ENCODE measurements around the gene KCTD6. TPM values are rescaled to one million over a fixed set of nuclear protein-coding genes. Genes with fewer than 3 reads are reported as not detected.

KCTD6 gene
- total RNA-seq, 3 donors from 2014 or later (not counting 1 experiment from before 2014, with no cell fraction given) = 4.5 to 12.9 (median 7.5) TPM

GRCh38 chr3:58535531-58536500 is 43.9 kb downstream of the KCTD6 start:
- no peaks in the 10 kb centered on the region for H3K27me3 ChIP-seq (ENCODE audit: control insufficient read depth, insufficient read depth, low read length)
- no peak overlapping the region for H3K4me3 ChIP-seq (ENCODE audit: low read length)
- H3K9me3 ChIP-seq (ENCODE audit: control insufficient read depth, insufficient read depth, low read length) = no peaks in the 10 kb centered on the region
- Mint-ChIP-seq H3K36me3 (no peaks in the 10 kb centered on the region), H3K27me3 (ENCODE audit: low read depth in 2 of 2) (peaks cover 0 to 6% of the 10 kb centered on the region in 2 donors), H3K4me1 (peaks cover 8 to 10% of the 10 kb centered on the region in 2 donors), H3K9me3 (no peaks in the 10 kb centered on the region), H3K27ac (no peak overlapping the region), H3K4me3 (no peak overlapping the region)
- intact Hi-C loops (cut with micrococcal nuclease) = no loop called here
- peaks cover 9% of the 10 kb centered on the region for H3K4me1 ChIP-seq (ENCODE audit: control insufficient read depth, insufficient read depth, low read length)
- ATAC-seq (no peak), DNase-seq (no peak)
- H3K36me3 ChIP-seq (ENCODE audit: control insufficient read depth, insufficient read depth, low read length) = no peaks in the 10 kb centered on the region
- no peak for TF ChIP-seq CTCF (IDR thresholded peaks at IDR 0.05)
- no peak overlapping the region for H3K27ac ChIP-seq (ENCODE audit: low read length)
- WGBS (ENCODE audit: insufficient coverage) = 57% methylated on average over 1 of the region's 2 CpGs

GRCh38 chr3:58536501-58537411 is 44.9 kb downstream of the KCTD6 start, which contains the start of gene ACOX2:
ACOX2 (minus strand) TSS chr3:58537190; CDS start chr3:58535106, 2,084 bp downstream.
- peaks cover 8 to 10% of the 10 kb centered on the region in 2 donors for H3K4me1 Mint-ChIP-seq
- no peak within 1 kb of the TSS for H3K27ac Mint-ChIP-seq
- H3K36me3 ChIP-seq (ENCODE audit: control insufficient read depth, insufficient read depth, low read length) = no peaks in the 10 kb centered on the region
- no peak for DNase-seq
- intact Hi-C loops (cut with micrococcal nuclease) = no loop called here
- no peaks in the 10 kb centered on the region for H3K9me3 Mint-ChIP-seq
- no peak for TF ChIP-seq CTCF (IDR thresholded peaks at IDR 0.05)
- no peaks in the 10 kb centered on the region for H3K36me3 Mint-ChIP-seq
- ATAC-seq = no peak
- 81% methylated on average over 13 of the region's 13 CpGs for WGBS (ENCODE audit: insufficient coverage)
- H3K9me3 ChIP-seq (ENCODE audit: control insufficient read depth, insufficient read depth, low read length) = no peaks in the 10 kb centered on the region
- no peak within 1 kb of the TSS for H3K4me3 ChIP-seq (ENCODE audit: low read length)
- no peak within 1 kb of the TSS for H3K4me3 Mint-ChIP-seq
- no peak within 1 kb of the TSS for H3K27ac ChIP-seq (ENCODE audit: low read length)
- peaks cover 9% of the 10 kb centered on the region for H3K4me1 ChIP-seq (ENCODE audit: control insufficient read depth, insufficient read depth, low read length)
- no peaks in the 10 kb centered on the region for H3K27me3 ChIP-seq (ENCODE audit: control insufficient read depth, insufficient read depth, low read length)
- H3K27me3 Mint-ChIP-seq (ENCODE audit: low read depth in 2 of 2) = peaks cover 0 to 6% of the 10 kb centered on the region in 2 donors

GRCh38 chr3:58537412-58538301 is 45.8 kb downstream of the KCTD6 start:
- Mint-ChIP-seq H3K9me3 (no peaks in the 10 kb centered on the region), H3K4me1 (peaks cover 5 to 7% of the 10 kb centered on the region in 2 donors), H3K4me3 (no peak overlapping the region), H3K36me3 (no peaks in the 10 kb centered on the region), H3K27me3 (ENCODE audit: low read depth in 2 of 2) (peaks cover 0 to 4% of the 10 kb centered on the region in 2 donors), H3K27ac (no peak overlapping the region)
- 88% methylated on average over 2 of the region's 4 CpGs for WGBS (ENCODE audit: insufficient coverage)
- Histone ChIP-seq H3K27me3 (ENCODE audit: control insufficient read depth, insufficient read depth, low read length) (no peaks in the 10 kb centered on the region), H3K4me3 (ENCODE audit: low read length) (no peak overlapping the region), H3K9me3 (ENCODE audit: control insufficient read depth, insufficient read depth, low read length) (no peaks in the 10 kb centered on the region), H3K27ac (ENCODE audit: low read length) (no peak overlapping the region), H3K4me1 (ENCODE audit: control insufficient read depth, insufficient read depth, low read length) (peaks cover 5% of the 10 kb centered on the region), H3K36me3 (ENCODE audit: control insufficient read depth, insufficient read depth, low read length) (no peaks in the 10 kb centered on the region)
- intact Hi-C loops (cut with micrococcal nuclease) = no loop called here
- no peak for TF ChIP-seq CTCF (IDR thresholded peaks at IDR 0.05)
- ATAC-seq = no peak
- no peak for DNase-seq
